ENCODE data around the gene PRLH.

PRLH gene

DNA sequence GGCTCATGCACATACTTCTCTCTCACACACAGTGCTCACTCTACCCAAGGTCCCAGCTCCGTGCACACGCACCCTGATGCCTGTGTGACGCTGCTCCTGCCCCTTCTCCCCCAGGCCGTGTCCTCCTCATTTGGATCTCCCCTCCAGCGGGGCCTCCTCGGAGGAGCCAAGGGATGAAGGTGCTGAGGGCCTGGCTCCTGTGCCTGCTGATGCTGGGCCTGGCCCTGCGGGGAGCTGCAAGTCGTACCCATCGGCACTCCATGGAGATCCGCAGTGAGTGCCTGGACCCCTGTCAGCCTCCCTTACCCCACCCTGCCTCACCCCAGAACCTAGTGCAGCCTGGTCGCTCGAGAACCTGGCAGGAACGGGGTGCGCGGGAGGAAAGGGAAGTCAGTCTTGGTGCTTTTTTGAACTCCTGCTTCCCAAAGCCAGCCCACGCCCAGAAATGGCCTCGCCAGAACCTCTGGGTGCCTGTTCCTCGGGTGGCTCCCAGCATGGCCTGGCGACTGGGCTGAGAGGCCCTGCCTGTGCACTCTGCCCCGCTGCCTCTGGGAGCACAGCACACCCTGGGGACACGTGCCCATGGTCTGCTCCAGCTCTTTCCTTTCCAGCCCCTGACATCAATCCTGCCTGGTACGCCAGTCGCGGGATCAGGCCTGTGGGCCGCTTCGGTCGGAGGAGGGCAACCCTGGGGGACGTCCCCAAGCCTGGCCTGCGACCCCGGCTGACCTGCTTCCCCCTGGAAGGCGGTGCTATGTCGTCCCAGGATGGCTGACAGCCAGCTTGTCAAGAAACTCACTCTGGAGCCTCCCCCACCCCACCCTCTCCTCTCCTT, at the start of gene PRLH:
PRLH (plus strand) TSS at position 174 of the 835 bp plus-strand sequence; CDS start at position 174, 0 bp downstream.
- no peak for DNase-seq (ENCODE audit: low spot score)

DNA sequence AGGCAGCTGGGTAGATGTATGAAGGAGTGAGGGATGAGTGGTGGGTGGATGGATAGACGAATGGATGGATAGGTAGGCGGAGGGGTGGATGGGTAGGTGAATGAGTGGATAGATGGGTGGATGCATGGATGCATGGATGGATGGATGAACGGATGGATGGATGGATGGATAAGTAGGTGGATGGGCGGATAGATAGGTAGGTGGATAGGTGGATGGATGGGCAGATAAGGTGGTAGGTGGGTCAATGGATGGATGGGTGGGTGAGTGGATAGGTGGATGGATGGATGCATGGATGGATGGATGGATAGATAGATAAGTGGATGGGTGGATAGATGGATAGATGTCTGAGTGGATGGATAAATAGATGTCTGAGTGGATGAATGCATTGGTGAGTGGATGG, 49.2 kb upstream of the PRLH start:
- DNase-seq (ENCODE audit: low spot score): no peak

GRCh38 chr2:237517990-237518389, 48.4 kb upstream of the PRLH start:
- DNase-seq (ENCODE audit: low spot score): no peak

DNA sequence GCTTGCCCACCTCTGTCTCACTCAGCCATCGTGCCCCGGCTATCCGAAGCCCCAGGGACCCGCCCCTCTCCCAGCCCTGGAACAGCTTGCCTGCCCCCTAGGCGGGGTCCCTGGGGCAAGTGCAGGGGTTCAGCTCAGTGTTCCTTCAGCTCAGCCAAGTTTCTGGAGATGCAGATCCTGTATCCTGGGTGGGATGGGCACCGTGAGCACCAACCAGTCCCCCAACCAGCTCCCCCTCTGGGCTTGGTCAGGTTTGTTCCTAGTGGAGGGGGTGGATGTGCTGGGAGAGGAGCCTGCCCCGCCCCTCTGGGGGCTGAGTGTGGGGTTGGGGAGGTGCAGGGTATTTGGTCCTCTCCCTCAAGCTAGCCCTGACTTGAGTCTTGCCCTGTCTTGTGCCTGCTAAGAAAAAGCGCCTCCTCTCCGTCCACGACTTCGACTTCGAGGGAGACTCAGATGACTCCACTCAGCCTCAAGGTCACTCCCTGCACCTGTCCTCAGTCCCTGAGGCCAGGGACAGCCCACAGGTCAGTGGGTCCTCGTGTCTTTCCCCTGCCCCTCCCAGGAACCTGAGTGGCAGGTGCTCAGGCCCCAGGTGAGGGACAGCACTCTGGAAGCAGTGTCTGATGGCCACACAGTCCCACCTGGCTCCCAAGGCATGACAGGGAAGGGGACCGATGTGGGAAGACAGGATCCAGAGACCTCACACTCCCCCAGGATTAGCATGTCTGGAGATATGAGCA, 46.7 kb upstream of the PRLH start:
- no peak for DNase-seq (ENCODE audit: low spot score)

DNA sequence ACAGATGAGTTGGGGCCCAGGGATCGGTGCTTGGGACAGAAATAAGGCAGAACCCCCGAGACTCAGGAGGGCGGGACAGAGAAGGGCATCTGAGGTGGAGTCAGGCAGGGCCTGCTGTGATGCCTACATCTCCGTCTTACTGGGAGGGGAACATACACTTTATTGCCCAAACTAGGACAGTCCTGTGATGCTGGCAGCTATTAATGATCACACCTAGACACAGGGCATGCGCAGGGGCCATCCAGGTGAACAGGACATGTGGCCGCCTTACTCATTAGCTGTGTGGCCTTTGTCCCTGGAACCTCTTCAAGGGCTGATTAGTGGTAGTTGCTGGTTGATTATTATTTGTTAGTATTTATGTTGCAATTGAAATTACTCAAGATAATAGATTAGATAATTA, 46.1 kb upstream of the PRLH start:
- no peak for DNase-seq (ENCODE audit: low spot score)

DNA sequence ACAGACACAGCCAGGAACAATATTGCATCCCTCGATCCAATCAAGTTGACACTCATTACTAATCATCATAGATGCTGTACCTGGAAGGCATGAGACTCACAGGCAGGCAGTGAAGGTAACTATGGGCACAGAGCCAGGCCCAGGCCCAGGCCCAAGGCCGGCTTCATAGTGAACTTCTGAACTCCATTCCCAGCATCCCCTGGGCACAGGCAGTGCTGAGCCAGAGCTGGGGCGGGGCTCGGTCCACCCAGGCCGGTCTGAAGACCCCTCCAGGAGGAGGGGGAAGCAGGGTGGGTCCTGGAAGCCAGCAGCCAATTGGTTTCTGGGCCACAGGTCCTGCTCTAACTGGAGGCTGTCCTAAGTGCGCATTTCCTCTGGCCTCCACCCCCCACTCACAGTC, 41.7 kb upstream of the PRLH start:
- no peak for DNase-seq (ENCODE audit: low spot score)

DNA sequence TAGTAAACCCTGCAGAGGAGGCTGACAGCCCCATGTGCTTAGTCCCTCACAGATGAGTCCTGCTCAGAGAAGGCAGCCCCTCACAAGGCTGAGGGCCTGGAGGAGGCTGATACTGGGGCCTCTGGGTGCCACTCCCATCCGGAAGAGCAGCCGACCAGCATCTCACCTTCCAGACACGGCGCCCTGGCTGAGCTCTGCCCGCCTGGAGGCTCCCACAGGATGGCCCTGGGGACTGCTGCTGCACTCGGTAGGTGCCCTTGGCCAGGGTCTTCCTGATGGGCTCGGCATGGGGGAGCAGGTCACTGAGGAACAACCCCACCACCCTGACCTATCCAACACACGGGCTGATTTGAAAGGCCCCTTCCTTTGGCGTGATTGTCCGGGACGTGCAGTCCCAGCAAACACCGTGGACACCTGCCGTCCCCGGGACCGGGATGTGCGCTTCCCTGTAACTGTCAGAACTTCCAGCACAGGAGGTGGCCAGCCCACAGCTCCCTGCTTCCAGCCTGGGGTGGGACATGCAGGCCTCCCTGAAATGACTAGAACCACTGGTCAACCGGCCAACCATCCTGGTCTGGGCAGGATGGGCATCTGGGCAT, 40.7 kb upstream of the PRLH start:
- no peak for DNase-seq (ENCODE audit: low spot score)

DNA sequence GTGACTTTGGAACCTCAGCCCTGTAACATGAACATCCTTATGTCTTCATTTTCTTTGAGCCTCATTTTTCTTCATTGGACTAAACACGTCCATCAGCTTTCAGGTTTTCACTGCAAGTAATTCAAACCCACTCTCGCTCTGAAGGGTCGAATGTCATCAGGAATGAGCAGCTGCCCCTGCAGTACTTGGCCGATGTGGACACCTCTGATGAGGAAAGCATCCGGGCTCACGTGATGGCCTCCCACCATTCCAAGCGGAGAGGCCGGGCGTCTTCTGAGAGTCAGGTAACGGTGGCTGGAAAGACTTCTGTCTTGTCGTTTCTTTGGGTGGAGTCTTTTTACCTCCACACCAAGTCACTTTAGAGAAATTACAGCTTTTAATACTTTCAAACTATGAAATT, 39.1 kb upstream of the PRLH start:
- no peak for DNase-seq (ENCODE audit: low spot score)

DNA sequence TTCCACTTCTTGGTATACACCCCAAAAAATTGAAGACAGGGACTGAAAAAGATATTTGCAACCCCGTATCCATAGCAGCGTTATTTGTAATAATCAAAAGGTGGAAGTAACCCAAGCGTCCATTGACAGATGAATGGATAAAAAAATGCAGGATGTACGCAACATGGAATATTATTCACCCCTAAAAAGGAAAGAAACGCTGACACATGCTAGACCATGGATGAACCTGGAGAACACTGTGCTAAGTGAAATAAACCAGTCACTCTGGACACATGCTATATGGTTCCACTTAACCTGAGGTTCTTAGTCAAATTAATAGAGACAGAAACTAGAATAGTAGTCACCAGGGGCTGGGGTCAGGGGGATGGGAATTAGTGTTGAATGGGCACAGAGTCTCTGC, 38.6 kb upstream of the PRLH start:
- no peak for DNase-seq (ENCODE audit: low spot score)

DNA sequence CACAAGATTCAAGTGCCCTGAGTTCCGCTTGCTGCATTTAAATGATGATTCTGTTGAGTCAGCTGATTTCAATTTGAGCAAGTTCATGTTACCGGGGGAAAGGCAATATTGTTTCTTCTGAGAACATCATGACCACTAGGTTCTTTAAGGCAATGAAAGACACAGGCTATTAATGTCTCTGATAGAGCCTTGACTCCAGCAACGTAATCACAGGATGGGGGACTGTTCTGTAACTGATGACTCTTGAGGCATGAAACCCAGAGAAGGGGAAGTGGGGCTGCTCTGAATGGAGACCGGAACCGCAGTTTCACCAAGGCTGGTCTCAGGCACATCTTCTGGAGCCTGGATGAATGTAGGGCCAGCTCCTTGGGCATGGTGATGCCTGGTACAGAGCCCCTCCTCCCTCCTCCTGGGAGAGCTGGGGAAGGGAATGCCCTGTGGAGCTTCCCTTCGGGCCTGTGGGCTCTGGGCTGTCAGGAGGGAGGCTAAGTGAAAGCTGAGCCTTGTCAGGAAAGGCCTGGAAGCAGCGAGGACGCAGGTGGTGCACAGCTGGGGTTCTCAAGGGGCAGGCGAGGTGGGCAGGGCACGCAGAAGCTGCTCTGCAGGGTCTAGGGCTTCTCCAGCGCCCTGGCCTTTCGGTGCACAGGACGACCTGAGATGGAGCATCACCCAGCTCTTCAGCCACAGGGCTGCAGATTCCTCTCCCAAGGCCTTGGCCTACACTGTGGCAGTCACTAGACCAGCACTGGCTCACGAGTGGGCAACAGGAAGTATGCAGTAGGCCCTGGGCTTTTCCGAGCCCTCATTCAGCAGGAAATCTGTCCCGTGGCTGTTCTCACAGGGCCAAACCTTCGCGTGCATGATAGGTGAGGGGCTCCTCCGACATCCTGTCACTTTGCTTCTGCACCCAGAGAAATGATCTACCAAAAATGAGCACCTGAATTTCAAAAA, 36.6 kb upstream of the PRLH start:
- no peak for DNase-seq (ENCODE audit: low spot score)

DNA sequence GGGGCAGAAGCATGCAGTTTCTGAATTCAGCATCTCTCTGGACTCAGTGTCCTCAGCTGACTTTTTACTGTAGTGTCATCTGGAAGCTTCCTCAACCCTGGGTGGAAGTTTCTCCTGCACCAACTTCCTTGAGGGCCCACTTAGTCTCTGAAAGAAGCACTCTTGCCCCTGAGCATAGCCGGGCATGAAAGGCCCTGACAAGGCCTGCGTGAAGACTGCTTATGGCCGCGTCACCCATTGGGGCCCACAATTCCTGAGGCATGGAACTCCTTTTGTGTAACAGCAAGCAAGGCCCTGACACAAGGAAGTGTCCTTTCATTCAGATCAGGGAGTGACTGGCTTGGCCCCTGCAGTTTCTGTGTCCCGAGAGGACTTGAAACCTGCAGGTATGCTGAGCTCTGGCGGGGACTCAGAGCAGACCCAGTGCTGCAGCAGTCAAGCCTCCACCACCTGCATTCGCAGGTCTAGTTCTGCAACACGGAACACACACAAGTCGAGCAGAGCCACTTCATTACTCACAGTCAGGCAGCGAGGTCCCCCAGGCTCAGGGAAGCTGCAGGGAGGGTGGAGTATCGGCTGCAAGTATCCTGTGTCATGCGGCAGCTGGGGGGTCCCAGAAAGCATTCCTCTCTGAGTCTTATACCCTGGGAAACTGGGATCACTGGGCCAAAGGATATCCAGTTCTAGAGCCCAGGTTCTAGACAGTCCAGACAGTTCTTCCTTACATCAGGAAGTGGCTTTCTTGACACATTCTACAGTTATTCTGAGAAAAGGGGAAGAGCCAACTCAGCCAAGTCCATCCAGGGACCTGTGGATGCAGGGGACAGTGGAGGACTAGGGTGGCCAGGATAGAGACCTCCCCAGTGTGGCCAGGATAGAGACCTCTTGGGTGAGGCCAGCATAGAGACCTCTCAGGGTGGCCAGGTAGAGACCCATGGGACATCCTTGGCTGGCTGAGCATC, 35.6 kb upstream of the PRLH start:
- DNase-seq (ENCODE audit: low spot score): no peak

DNA sequence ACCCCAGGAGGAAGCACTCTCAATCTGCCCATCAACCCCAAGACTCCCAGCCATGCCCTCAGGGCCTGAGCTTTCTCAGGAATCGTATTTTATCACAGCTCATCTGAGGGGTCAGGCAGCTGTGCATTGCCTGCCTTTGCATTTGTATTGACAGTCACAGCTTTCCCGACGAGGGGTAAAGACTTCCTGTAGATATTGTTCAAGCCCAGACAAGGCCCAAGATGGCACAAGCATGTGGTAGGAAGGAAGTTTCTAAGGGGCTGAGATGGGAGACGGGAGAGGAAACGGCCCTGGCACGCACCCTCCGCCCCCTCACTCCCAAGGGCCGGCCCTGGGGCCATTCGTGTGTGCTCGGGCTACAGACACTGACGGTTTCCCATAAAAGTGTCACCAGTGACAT, 34.2 kb upstream of the PRLH start:
- no peak for DNase-seq (ENCODE audit: low spot score)

DNA sequence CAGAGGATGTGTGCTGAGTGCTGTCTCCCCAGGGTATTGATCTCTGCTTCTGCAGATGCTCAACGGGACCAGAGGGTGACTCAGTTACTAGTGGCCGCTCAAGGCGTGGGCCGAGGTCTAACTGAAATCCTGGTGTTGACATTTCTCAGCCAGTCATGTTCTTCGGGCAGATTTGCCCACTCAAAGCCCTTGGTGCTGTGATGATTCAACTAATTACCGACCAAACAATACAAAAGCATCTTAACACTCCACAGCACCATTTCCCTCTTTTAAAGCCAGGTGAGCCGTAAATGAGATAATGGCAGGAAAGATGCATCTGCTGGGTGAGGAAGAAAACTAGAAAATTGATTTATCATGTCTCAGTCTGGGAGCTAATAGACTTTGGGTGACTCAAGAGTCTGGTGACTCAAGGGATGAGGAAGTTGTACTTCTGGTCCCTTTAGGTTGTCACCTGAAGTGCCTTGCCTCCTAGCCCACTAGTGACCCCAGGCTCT, 32.7 kb upstream of the PRLH start:
- peak; percentile 43 for DNase-seq (ENCODE audit: low spot score)

DNA sequence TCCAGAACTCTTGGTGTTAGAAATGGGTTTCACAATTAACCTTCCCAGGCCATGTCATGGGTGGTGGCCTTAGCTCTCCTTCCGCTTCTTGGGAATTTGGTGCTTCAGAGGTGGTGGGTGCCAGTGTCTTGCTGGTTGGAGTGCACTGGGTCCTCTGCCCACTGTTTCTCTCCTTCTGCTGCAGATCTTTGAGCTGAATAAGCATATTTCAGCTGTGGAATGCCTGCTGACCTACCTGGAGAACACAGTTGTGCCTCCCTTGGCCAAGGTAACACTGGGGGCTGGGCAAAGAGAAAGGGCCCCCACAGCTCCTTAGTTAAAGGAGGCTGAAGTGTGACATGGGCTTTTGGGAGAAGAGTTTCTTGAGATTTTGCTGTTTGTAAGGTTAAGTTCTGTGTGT, 32.0 kb upstream of the PRLH start:
- no peak for DNase-seq (ENCODE audit: low spot score)

GRCh38 chr2:237535385-237536082, 30.8 kb upstream of the PRLH start:
- no peak for DNase-seq (ENCODE audit: low spot score)

DNA sequence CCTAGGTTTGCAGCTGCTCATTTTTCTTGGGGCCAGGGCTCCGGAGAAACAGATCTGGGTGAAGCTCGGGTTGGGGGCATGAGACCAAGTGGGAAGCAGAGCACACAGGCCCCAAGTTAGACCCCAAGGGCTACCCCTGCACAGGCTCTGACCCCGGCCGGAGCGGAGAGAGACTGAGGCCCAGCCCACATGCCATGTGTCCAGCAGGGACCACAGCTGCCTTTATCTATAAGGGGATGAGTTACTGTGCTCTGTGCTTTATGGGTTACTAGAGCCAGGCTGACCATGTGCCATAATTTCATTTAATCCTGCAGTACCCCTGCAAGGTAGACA, 30.3 kb upstream of the PRLH start:
- DNase-seq (ENCODE audit: low spot score): no peak

DNA sequence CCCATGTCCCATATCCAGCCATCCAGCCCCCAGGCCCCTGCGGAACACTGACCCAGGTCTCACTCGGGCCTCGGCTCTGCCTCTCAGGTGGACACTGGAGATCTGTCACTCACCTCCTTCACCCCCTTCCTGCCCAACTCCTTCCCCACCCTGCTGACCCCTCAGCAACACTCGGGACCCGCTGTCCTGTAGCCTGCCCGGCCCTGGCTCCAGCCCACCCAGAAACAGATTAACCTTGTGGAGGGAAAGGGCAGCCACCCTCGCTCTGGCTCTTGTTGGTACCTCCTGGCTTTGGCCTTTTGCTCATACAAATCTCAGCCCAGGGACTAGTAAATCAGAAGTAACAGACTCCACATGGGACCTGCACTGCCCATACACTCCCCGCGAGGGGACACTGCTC, 29.8 kb upstream of the PRLH start:
- DNase-seq (ENCODE audit: low spot score): no peak

DNA sequence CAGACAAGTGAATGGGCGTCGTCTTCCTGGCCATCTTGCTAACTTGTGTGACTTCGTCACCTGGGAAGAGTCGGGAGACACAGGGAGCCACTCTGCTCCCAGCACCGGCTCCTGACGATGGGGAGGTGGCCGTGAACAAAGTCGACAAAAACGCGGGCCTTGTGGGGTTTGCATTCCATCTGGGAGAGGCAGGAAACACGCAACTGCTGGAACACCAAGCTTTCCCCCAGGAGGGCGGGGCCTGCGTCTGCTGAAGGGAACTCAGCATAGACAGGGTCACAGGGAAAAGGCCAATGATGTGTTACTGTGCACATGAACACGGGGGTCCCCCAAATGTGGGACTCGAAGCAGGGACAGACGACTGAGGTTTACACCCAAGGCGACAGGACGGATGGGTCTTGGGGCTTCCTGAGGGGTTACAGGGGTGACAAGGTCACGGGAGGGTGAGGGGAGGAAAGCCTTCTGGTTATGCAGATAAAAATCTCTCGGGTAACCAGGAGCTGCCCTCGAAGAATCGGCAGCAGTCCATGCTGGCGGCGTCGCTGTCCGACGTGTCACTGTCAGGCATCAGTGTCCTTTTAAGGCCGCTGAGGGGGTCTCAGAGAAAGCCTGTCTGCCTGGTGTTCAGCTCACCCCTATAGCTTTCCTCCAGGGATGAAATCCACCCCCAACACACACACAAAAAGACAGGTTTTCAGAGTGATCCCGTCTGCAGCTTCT, 28.2 kb upstream of the PRLH start:
- no peak for DNase-seq (ENCODE audit: low spot score)

DNA sequence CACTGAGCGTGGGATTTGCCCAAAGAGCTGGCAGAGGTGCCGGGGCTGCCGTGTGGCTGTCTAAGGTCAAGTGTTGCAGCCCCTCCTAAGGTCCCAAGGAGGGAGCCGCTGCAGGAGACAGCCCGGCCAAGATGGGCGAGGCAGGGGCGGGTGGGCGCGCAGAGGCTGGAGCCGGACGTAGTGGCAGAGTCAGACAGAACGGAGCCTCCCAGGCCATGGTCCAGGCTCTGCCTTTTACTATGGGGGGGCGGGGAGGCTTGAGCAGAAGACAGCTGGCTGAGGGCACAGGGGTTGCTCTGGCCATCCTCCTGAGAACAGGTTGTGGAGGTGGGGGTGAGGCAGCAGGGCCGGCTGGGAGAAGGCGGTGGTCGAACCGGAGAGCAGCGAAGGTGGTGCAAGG, 27.5 kb upstream of the PRLH start:
- no peak for DNase-seq (ENCODE audit: low spot score)

GRCh38 chr2:237539681-237540080, 26.7 kb upstream of the PRLH start:
- DNase-seq (ENCODE audit: low spot score): no peak

All from kidney tubule cell (primary cell).